ENCODE data around the gene ABCB11.

DNA sequence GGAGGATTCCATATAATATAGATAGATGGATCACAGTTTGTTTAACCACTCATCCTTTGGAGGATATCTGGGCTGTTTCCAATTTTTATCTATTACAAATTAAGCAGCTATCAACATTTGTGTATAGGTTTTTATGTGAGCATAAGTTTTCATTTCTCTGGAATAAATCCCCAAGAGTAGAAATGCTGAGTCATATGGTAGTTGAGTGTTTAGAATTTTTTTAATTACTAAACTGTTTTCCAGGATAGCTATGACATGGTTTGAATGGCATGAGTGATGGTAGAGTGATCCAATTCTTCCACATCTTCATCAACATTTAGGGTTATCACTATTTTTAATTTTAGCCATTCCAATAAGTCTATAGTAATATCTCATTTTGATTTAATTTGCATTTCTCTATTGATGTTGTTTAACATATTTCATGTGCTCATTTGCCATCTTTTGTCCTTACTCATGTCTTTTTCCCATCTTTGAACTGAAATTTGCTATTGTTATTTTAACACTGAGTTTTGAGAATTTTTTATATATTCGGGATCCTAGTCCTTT, 31.4 kb downstream of the ABCB11 start:
- no peak for TF ChIP-seq CTCF (IDR thresholded peaks at IDR 0.05)
- no peak for TF ChIP-seq POLR2A (IDR thresholded peaks at IDR 0.05)
